Kidney tubule cell (primary cell): Measurements from ENCODE around the gene TSC1.
A peak's percentile ranks its signal among the peaks of the same experiment; 100 is the strongest.

Experiments used
- DNase-seq: peaks from one replicate; pipeline ENCODE4 v3.0.0-alpha.2; 2018; ENCODE audit warnings: low spot score

Gene TSC1

GRCh38 chr9:132937463-132937901, 6.9 kb downstream of the TSC1 start:
- DNase-seq, result peak; percentile 6

GRCh38 chr9:132935026-132935425, 9.4 kb downstream of the TSC1 start:
- no peak for DNase-seq

GRCh38 chr9:132931178-132931735, 13.2 kb downstream of the TSC1 start:
- no peak for DNase-seq

- no peak for DNase-seq
These were observed 16.7 kb downstream of the TSC1 start for GRCh38 chr9:132927704-132928103.

- no peak for DNase-seq
These were observed 21.0 kb downstream of the TSC1 start for GRCh38 chr9:132923346-132923902.

GRCh38 chr9:132919614-132920268, 24.7 kb downstream of the TSC1 start:
- no peak for DNase-seq

- DNase-seq, result no peak
These were observed 29.5 kb downstream of the TSC1 start for GRCh38 chr9:132914924-132915323.

GRCh38 chr9:132912131-132912530, 32.3 kb downstream of the TSC1 start:
- no peak for DNase-seq

- DNase-seq, result peak; percentile 10
These were observed 34.0 kb downstream of the TSC1 start for GRCh38 chr9:132910376-132910775.

- DNase-seq, result no peak
These were observed 35.1 kb downstream of the TSC1 start for GRCh38 chr9:132909311-132909710.

- DNase-seq, result no peak
These were observed 35.8 kb downstream of the TSC1 start for GRCh38 chr9:132908635-132909034.

GRCh38 chr9:132905726-132906125, 38.7 kb downstream of the TSC1 start:
- no peak for DNase-seq

GRCh38 chr9:132903574-132904492, 40.6 kb downstream of the TSC1 start:
- no peak for DNase-seq

GRCh38 chr9:132901858-132902831, 42.3 kb downstream of the TSC1 start:
- peak; percentile 80 for DNase-seq

- no peak for DNase-seq
These were observed 46.4 kb downstream of the TSC1 start for GRCh38 chr9:132898051-132898450.

GRCh38 chr9:132896906-132897305, 47.5 kb downstream of the TSC1 start:
- no peak for DNase-seq

- no peak for DNase-seq
These were observed 48.2 kb downstream of the TSC1 start for GRCh38 chr9:132896264-132896663.

- no peak for DNase-seq
These were observed 49.3 kb downstream of the TSC1 start for GRCh38 chr9:132894862-132895835.

- no peak for DNase-seq
These were observed 50.1 kb downstream of the TSC1 start for GRCh38 chr9:132894346-132894745.

GRCh38 chr9:132892400-132892799, 52.0 kb downstream of the TSC1 start:
- DNase-seq, result no peak
